Adrenal gland (tissue), 12 donors: ENCODE measurements around the gene IRX5. TPM values are rescaled to one million over a fixed set of nuclear protein-coding genes. Genes with fewer than 3 reads are reported as not detected.

ENCODE experiments used
- DNase-seq, 7 donors: peaks; one replicate each; pipeline ENCODE4 v3.0.0-alpha.2; 2019 to 2020
- H3K27ac ChIP-seq, 5 donors: fragments of 200-600 bp; sonication (generic) in 4 of 5; 1 replicate in 3 of 5; 2 replicates in 2 of 5; pipeline versions ENCODE4 v1.5.1 to v1.8.0; 2016 to 2020; ENCODE audit warnings: mild to moderate bottlenecking in 1 of 5
- H3K27me3 ChIP-seq: fragments of 200-600 bp; 2 replicates; pipeline ENCODE4 v1.8.0; 2021
- H3K36me3 ChIP-seq, 2 donors: fragments of 200-600 bp; replicated peaks in 1 of 2; 1 replicate in 1 of 2; 2 replicates in 1 of 2; pipeline versions ENCODE4 v1.5.1 to v1.8.0; 2018 to 2022
- H3K4me1 ChIP-seq, 2 donors: fragments of 200-600 bp; replicated peaks in 1 of 2; 1 replicate in 1 of 2; 2 replicates in 1 of 2; pipeline versions ENCODE4 v1.5.1 to v1.8.0; 2018 to 2021
- H3K4me3 ChIP-seq, 4 donors: fragments of 200-600 bp; sonication (generic) in 3 of 4; one replicate each; pipeline ENCODE4 v1.5.1; 2016 to 2018
- H3K9me3 ChIP-seq, 3 donors: fragments of 200-600 bp; sonication (generic) in 1 of 3; replicated peaks in 1 of 3; 1 replicate in 2 of 3; 2 replicates in 1 of 3; pipeline versions ENCODE4 v1.5.1 to v1.8.0; 2016 to 2021
- CTCF ChIP-seq, 6 experiments: fragments of 450-650 bp in 4 of 6; fragments of 200-600 bp in 2 of 6; sonication (generic) in 1 of 6; IDR thresholded peaks; 1 replicate in 5 of 6; 2 replicates in 1 of 6; pipeline versions ENCODE4 v1.5.1 to v1.8.0; 2016 to 2021; ENCODE audit warnings: antibody characterized with exemption in 6 of 6, mild to moderate bottlenecking in 2 of 6, moderate library complexity in 1 of 6
- POLR2A ChIP-seq, 2 donors: fragments of 450-650 bp; IDR thresholded peaks; one replicate each; pipeline ENCODE4 v1.6.1; 2017; ENCODE audit warnings: antibody characterized with exemption in 2 of 2, mild to moderate bottlenecking in 2 of 2, moderate library complexity in 1 of 2
- WGBS, 4 donors: extraction: QIAGEN DNeasy Blood & Tissue Kit in 2 of 4; methylation state at CpG; one replicate each; pipeline versions ENCODE4 v1.1.5 to v1.1.7; 2013 to 2017; 5-methylcytosine and 5-hydroxymethylcytosine counted together
- intact Hi-C, 2 donors: fragments of 100-400 bp; cut with DNase I; formaldehyde crosslinking; loops; one replicate each; pipeline versions ENCODE4 v1.14.1 to v1.15.0; 2022 to 2023
- polyA plus RNA-seq, 3 donors: library from polyadenylated mRNA; stranded (reverse); fragments of 200-250 nt in 2 of 3; fragments of 350-450 nt in 1 of 3; fragmentation: Illumina TruSeq in 1 of 3; extraction: RNeasy Lipid Tissue Mini Kit (QIAGEN cat#74804) in 1 of 3; gene quantifications; one replicate each; pipeline ENCODE4 v1.2.3, GENCODE V29; 2013 to 2014
- total RNA-seq, 9 donors: library from RNA; depleted of rRNA in 4 of 9; stranded (reverse); fragments of >200 nt in 4 of 9; fragments of 120-200 nt in 1 of 9; fragmentation: NEBNext Ultra II Directional in 1 of 9; extraction: Animal tissue kit (Norgen Biotek cat#: 25700) in 1 of 9; gene quantifications; one replicate each; pipeline versions ENCODE4 v1.1.0 to v1.2.4, GENCODE V29; 2013 to 2023
- donor health status: healthy with polysubstance abuse.
- donor health status: Bipolar disorder and iron deficiency.
- donor health status: DM: yes; HTN: yes; CAD: no.
- donor health status: DM: no; HTN: no; CAD: no.
- donor health status: DM: no; HTN: no; CAD: no.
- donor health status: DM: yes; HTN: yes; CAD: no.

The IRX5 gene
- total and polyA plus RNA-seq, 12 donors = 0.29 to 4.2 (median 1.3) TPM

- H3K4me3 ChIP-seq = no peak overlapping the region
- intact Hi-C loops = no loop called here
- H3K4me1 ChIP-seq = no peaks in the 10 kb centered on the region
- WGBS, 4 donors = 82 to 89% (median 86%) methylated on average over 3 of the region's 3 CpGs
- H3K27me3 ChIP-seq = peaks cover 15% of the 10 kb centered on the region
- TF ChIP-seq POLR2A (IDR thresholded peaks at IDR 0.05) = no peak
- TF ChIP-seq CTCF (IDR thresholded peaks at IDR 0.05) = no peak
- H3K27ac ChIP-seq = no peak overlapping the region
- no peaks in the 10 kb centered on the region for H3K9me3 ChIP-seq
- no peaks in the 10 kb centered on the region for H3K36me3 ChIP-seq
- DNase-seq = no peak
These were observed 17.0 kb downstream of the IRX5 start for GRCh38 chr16:54947616-54948015.

- Histone ChIP-seq H3K36me3 (no peaks in the 10 kb centered on the region), H3K27me3 (peaks cover 11% of the 10 kb centered on the region), H3K4me3 (no peak overlapping the region), H3K27ac (no peak overlapping the region), H3K4me1 (no peaks in the 10 kb centered on the region), H3K9me3 (no peaks in the 10 kb centered on the region)
- no peak for DNase-seq
- TF ChIP-seq CTCF (IDR thresholded peaks at IDR 0.05) (no peak), POLR2A (IDR thresholded peaks at IDR 0.05) (no peak)
- intact Hi-C loops = no loop called here
- WGBS, 4 donors = 57 to 64% (median 61%) methylated on average over 4 of the region's 4 CpGs
These were observed 21.5 kb downstream of the IRX5 start for GRCh38 chr16:54952195-54952594.

- intact Hi-C loops = no loop called here
- 81 to 95% (median 85%) methylated on average over 3 of the region's 3 CpGs for WGBS, 4 donors
These were observed 22.8 kb downstream of the IRX5 start for GRCh38 chr16:54953461-54953860.

GRCh38 chr16:54954220-54954619, 23.6 kb downstream of the IRX5 start:
- no peaks in the 10 kb centered on the region for H3K9me3 ChIP-seq
- DNase-seq = no peak
- H3K36me3 ChIP-seq = no peaks in the 10 kb centered on the region
- intact Hi-C loops = no loop called here
- H3K27me3 ChIP-seq = peaks cover 11% of the 10 kb centered on the region
- no peak for TF ChIP-seq POLR2A (IDR thresholded peaks at IDR 0.05)
- no peak overlapping the region for H3K4me3 ChIP-seq
- WGBS, 4 donors = 55 to 64% (median 59%) methylated on average over 3 of the region's 3 CpGs
- H3K27ac ChIP-seq = no peak overlapping the region
- H3K4me1 ChIP-seq = no peaks in the 10 kb centered on the region

More at GRCh38 chr16:54953461-54953860, 22.8 kb downstream of the IRX5 start:
- H3K4me3 ChIP-seq = no peak overlapping the region
- no peaks in the 10 kb centered on the region for H3K9me3 ChIP-seq
- DNase-seq = no peak
- no peak for TF ChIP-seq CTCF (IDR thresholded peaks at IDR 0.05)
- TF ChIP-seq POLR2A (IDR thresholded peaks at IDR 0.05) = no peak
- H3K27me3 ChIP-seq = peaks cover 11% of the 10 kb centered on the region
- H3K4me1 ChIP-seq = no peaks in the 10 kb centered on the region
- H3K36me3 ChIP-seq = no peaks in the 10 kb centered on the region
- H3K27ac ChIP-seq = no peak overlapping the region

- peaks cover 3% of the 10 kb centered on the region for H3K27me3 ChIP-seq
- intact Hi-C loops = no loop called here
- TF ChIP-seq POLR2A (IDR thresholded peaks at IDR 0.05) (no peak), CTCF (IDR thresholded peaks at IDR 0.05) (no peak)
These were observed 25.1 kb downstream of the IRX5 start for GRCh38 chr16:54955757-54956156.

More at GRCh38 chr16:54955757-54956156, 25.1 kb downstream of the IRX5 start:
- Histone ChIP-seq H3K9me3 (no peaks in the 10 kb centered on the region), H3K4me1 (no peaks in the 10 kb centered on the region), H3K36me3 (no peaks in the 10 kb centered on the region), H3K27ac (no peak overlapping the region), H3K4me3 (no peak overlapping the region)
- no peak for DNase-seq
